ENCODE measurements around the gene TMEM187. TPM values are rescaled to one million over a fixed set of nuclear protein-coding genes. Genes with fewer than 3 reads are reported as not detected.

Gene TMEM187
- total RNA-seq, 1 donor from 2014 or later = 19.2 TPM

- Mint-ChIP-seq H3K36me3 (ENCODE audit: unreplicated experiment) (peaks cover 5% of the 10 kb centered on the region), H3K27me3 (ENCODE audit: unreplicated experiment) (no peaks in the 10 kb centered on the region), H3K4me3 (ENCODE audit: unreplicated experiment) (peak overlapping the region; percentile 55), H3K4me1 (ENCODE audit: unreplicated experiment) (peaks cover 11% of the 10 kb centered on the region), H3K27ac (ENCODE audit: unreplicated experiment) (no peak overlapping the region), H3K9me3 (ENCODE audit: unreplicated experiment) (no peaks in the 10 kb centered on the region)
- TF ChIP-seq CTCF (IDR thresholded peaks at IDR 0.05) = no peak
- no peak for DNase-seq (ENCODE audit: extremely low spot score, unreplicated experiment)
These were observed 37.2 kb upstream of the TMEM187 start for GRCh38 chrX:153935326-153935851.

- no peaks in the 10 kb centered on the region for H3K27me3 Mint-ChIP-seq (ENCODE audit: unreplicated experiment)
- no peaks in the 10 kb centered on the region for H3K36me3 Mint-ChIP-seq (ENCODE audit: unreplicated experiment)
- H3K4me1 Mint-ChIP-seq (ENCODE audit: unreplicated experiment) = peaks cover 15% of the 10 kb centered on the region
- H3K4me3 Mint-ChIP-seq (ENCODE audit: unreplicated experiment) = no peak overlapping the region
- no peak for DNase-seq (ENCODE audit: extremely low spot score, unreplicated experiment)
- H3K9me3 Mint-ChIP-seq (ENCODE audit: unreplicated experiment) = no peaks in the 10 kb centered on the region
- no peak overlapping the region for H3K27ac Mint-ChIP-seq (ENCODE audit: unreplicated experiment)
- no peak for TF ChIP-seq CTCF (IDR thresholded peaks at IDR 0.05)
These were observed 35.5 kb upstream of the TMEM187 start for GRCh38 chrX:153937056-153937455.

- Mint-ChIP-seq H3K4me1 (ENCODE audit: unreplicated experiment) (peaks cover 15% of the 10 kb centered on the region), H3K9me3 (ENCODE audit: unreplicated experiment) (no peaks in the 10 kb centered on the region), H3K36me3 (ENCODE audit: unreplicated experiment) (no peaks in the 10 kb centered on the region), H3K27me3 (ENCODE audit: unreplicated experiment) (no peaks in the 10 kb centered on the region), H3K4me3 (ENCODE audit: unreplicated experiment) (no peak overlapping the region), H3K27ac (ENCODE audit: unreplicated experiment) (no peak overlapping the region)
- TF ChIP-seq CTCF (IDR thresholded peaks at IDR 0.05) = no peak
- no peak for DNase-seq (ENCODE audit: extremely low spot score, unreplicated experiment)
These were observed 34.2 kb upstream of the TMEM187 start for GRCh38 chrX:153938226-153938786.

GRCh38 chrX:153939573-153939972 lies 33.0 kb upstream of the TMEM187 start:
- Mint-ChIP-seq H3K27me3 (ENCODE audit: unreplicated experiment) (no peaks in the 10 kb centered on the region), H3K9me3 (ENCODE audit: unreplicated experiment) (no peaks in the 10 kb centered on the region), H3K4me3 (ENCODE audit: unreplicated experiment) (no peak overlapping the region), H3K27ac (ENCODE audit: unreplicated experiment) (no peak overlapping the region), H3K4me1 (ENCODE audit: unreplicated experiment) (peaks cover 10% of the 10 kb centered on the region), H3K36me3 (ENCODE audit: unreplicated experiment) (no peaks in the 10 kb centered on the region)
- no peak for DNase-seq (ENCODE audit: extremely low spot score, unreplicated experiment)
- TF ChIP-seq CTCF (IDR thresholded peaks at IDR 0.05) = no peak

- H3K27me3 Mint-ChIP-seq (ENCODE audit: unreplicated experiment) = no peaks in the 10 kb centered on the region
- no peak for DNase-seq (ENCODE audit: extremely low spot score, unreplicated experiment)
- H3K9me3 Mint-ChIP-seq (ENCODE audit: unreplicated experiment) = no peaks in the 10 kb centered on the region
- H3K4me1 Mint-ChIP-seq (ENCODE audit: unreplicated experiment) = peaks cover 10% of the 10 kb centered on the region
- no peak for TF ChIP-seq CTCF (IDR thresholded peaks at IDR 0.05)
- H3K36me3 Mint-ChIP-seq (ENCODE audit: unreplicated experiment) = no peaks in the 10 kb centered on the region
- H3K4me3 Mint-ChIP-seq (ENCODE audit: unreplicated experiment) = no peak overlapping the region
- no peak overlapping the region for H3K27ac Mint-ChIP-seq (ENCODE audit: unreplicated experiment)
These were observed 31.0 kb upstream of the TMEM187 start for GRCh38 chrX:153941336-153942252.

Measured in osteocyte (in vitro differentiated cells).